GM12878 (cell line): ENCODE measurements around the gene DRD2. TPM values are rescaled to one million over a fixed set of nuclear protein-coding genes. Genes with fewer than 3 reads are reported as not detected.

Experiments
- ATAC-seq: fragments of 200-7000 bp; cut with Tn5 transposase; 3 replicates; pipeline ENCODE4 v1.9.1; 2020; ENCODE audit warnings: mild to moderate bottlenecking, moderate library complexity
- BruUV-seq: library from RNA; stranded (reverse); fragments of 400-500 nt; replicated peaks from 2 replicates; lab custom pipeline; 2021; lab: Mats Ljungman, UMichigan
- CTCF ChIA-PET: fragments of 300-600 bp; sonication (Branson Sonifier 250); formaldehyde crosslinking; extraction: SDS; loops from one replicate; lab custom pipeline; 2021; ENCODE audit warnings: inconsistent platforms; lab: Yijun Ruan, JAX
- POLR2A ChIA-PET: fragments of 350-600 bp; formaldehyde crosslinking; extraction: SDS; loops from one replicate; lab custom pipeline; 2021; ENCODE audit warnings: inconsistent platforms; lab: Charles Lee
- RAD21 ChIA-PET: fragments of 300-600 bp; sonication (Branson Sonifier 250); formaldehyde crosslinking; loops from one replicate; lab custom pipeline; 2023; ENCODE audit warnings: antibody characterized with exemption; ENCODE audit not compliant: unreplicated experiment; lab: Charles Lee
- SMC1A ChIA-PET: fragments of 300-600 bp; sonication (Branson Sonifier 250); formaldehyde crosslinking; loops from one replicate; lab custom pipeline; 2023; ENCODE audit not compliant: unreplicated experiment, uncharacterized antibody; lab: Charles Lee
- DNase-seq: peaks from one replicate; pipeline ENCODE4 v3.0.0-alpha.2; 2011; ENCODE audit warnings: low read depth, low spot score
- FAIRE-seq: peaks from 3 replicates; lab custom pipeline; 2011; peaks lifted over from hg19 to GRCh38; lab: Jason Lieb, UNC
- H2AFZ ChIP-seq: 2 replicates; pipeline ENCODE4 v1.6.0; 2011; ENCODE audit warnings: low read depth, low read length, control low read depth; ENCODE audit not compliant: control insufficient read depth
- H3K27ac ChIP-seq: 2 replicates; pipeline ENCODE4 v1.5.1; 2011; ENCODE audit warnings: control low read depth; ENCODE audit not compliant: control insufficient read depth, insufficient read depth
- H3K27me3 ChIP-seq, 2 experiments: replicated peaks in 1 of 2; 2 replicates each; pipeline versions ENCODE4 v1.6.0 to v1.6.1; 2011; ENCODE audit warnings: low read length in 1 of 2; ENCODE audit not compliant: control insufficient read depth in 2 of 2, insufficient read depth in 2 of 2
- H3K36me3 ChIP-seq, 2 experiments: 2 replicates each; pipeline ENCODE4 v1.5.1; 2011; ENCODE audit warnings: low read length in 1 of 2; ENCODE audit not compliant: control insufficient read depth in 2 of 2, insufficient read depth in 2 of 2
- H3K4me1 ChIP-seq: 2 replicates; pipeline ENCODE4 v1.6.1; 2011; ENCODE audit warnings: mild to moderate bottlenecking, low read length, moderate library complexity, mixed read lengths; ENCODE audit not compliant: control insufficient read depth, insufficient read depth
- H3K4me2 ChIP-seq: 2 replicates; pipeline ENCODE4 v1.6.0; 2011; ENCODE audit warnings: control low read depth; ENCODE audit not compliant: control insufficient read depth, insufficient read depth
- H3K4me3 ChIP-seq: fragments of 200-600 bp; sonication (generic); 2 replicates; pipeline ENCODE4 v1.5.1; 2016
- H3K79me2 ChIP-seq: 2 replicates; pipeline ENCODE4 v1.6.0; 2011; ENCODE audit warnings: low read length; ENCODE audit not compliant: control insufficient read depth, insufficient read depth
- H3K9ac ChIP-seq: 2 replicates; pipeline ENCODE4 v1.8.0; 2011; ENCODE audit warnings: low read length, control low read depth, mixed read lengths; ENCODE audit not compliant: control insufficient read depth, insufficient read depth
- H3K9me3 ChIP-seq: replicated peaks from 3 replicates; pipeline ENCODE4 v1.5.1; 2011; ENCODE audit warnings: mild to moderate bottlenecking, low read length; ENCODE audit not compliant: control insufficient read depth, insufficient read depth
- H4K20me1 ChIP-seq: 2 replicates; pipeline ENCODE4 v1.6.0; 2011; ENCODE audit not compliant: control insufficient read depth, insufficient read depth
- CBX3 ChIP-seq: fragments of 200-600 bp; sonication (generic); IDR thresholded peaks from 2 replicates; pipeline ENCODE4 v1.6.1; 2016; ENCODE audit warnings: low read depth, borderline replicate concordance
- CHD4 ChIP-seq: fragments of 200-600 bp; sonication (generic); IDR thresholded peaks from 2 replicates; pipeline ENCODE4 v1.6.1; 2016; ENCODE audit warnings: mild to moderate bottlenecking
- KAT2A ChIP-seq: conservative IDR thresholded peaks from 2 replicates; pipeline ENCODE4 v1.6.1; 2011; ENCODE audit warnings: low read depth, low read length; ENCODE audit not compliant: control insufficient read depth
- MEF2A ChIP-seq: IDR thresholded peaks from 2 replicates; pipeline ENCODE4 v1.6.1; 2011; ENCODE audit warnings: low read depth, mild to moderate bottlenecking, low read length, moderate library complexity; ENCODE audit not compliant: insufficient read depth
- MEF2B ChIP-seq: fragments of 450-650 bp; IDR thresholded peaks from 2 replicates; pipeline ENCODE4 v1.6.1; 2018; ENCODE audit warnings: mild to moderate bottlenecking, moderate library complexity; ENCODE audit not compliant: partially characterized antibody, poor library complexity, severe bottlenecking
- MTA2 ChIP-seq: fragments of 450-650 bp; IDR thresholded peaks from 2 replicates; pipeline ENCODE4 v1.6.1; 2016; ENCODE audit warnings: low read depth, mild to moderate bottlenecking, moderate library complexity
- NBN ChIP-seq: fragments of 450-650 bp; IDR thresholded peaks from 2 replicates; pipeline ENCODE4 v1.6.1; 2016
- NFIC ChIP-seq: IDR thresholded peaks from 2 replicates; pipeline ENCODE4 v1.6.1; 2012; ENCODE audit warnings: low read depth, mild to moderate bottlenecking, inconsistent platforms, low read length, moderate library complexity
- NFXL1 ChIP-seq: fragments of 450-650 bp; IDR thresholded peaks from 2 replicates; pipeline ENCODE4 v1.6.1; 2017; ENCODE audit warnings: antibody characterized with exemption, mild to moderate bottlenecking, borderline replicate concordance
- NR2C1 ChIP-seq: fragments of 450-650 bp; IDR thresholded peaks from 2 replicates; pipeline ENCODE4 v1.6.1; 2017; ENCODE audit warnings: antibody characterized with exemption, mild to moderate bottlenecking, moderate library complexity
- POLR2AphosphoS2 ChIP-seq: IDR thresholded peaks from 2 replicates; pipeline ENCODE4 v1.6.1; 2011; ENCODE audit warnings: low read depth, mild to moderate bottlenecking, low read length, improper control_type of control experiment, moderate library complexity
- REST ChIP-seq: IDR thresholded peaks from 2 replicates; pipeline ENCODE4 v1.6.1; 2012; ENCODE audit warnings: mild to moderate bottlenecking, low read depth, low read length
- SREBF1 ChIP-seq: IDR thresholded peaks from 2 replicates; pipeline ENCODE4 v1.6.1; 2012; ENCODE audit warnings: mild to moderate bottlenecking, low read length
- TARDBP ChIP-seq: IDR thresholded peaks from 2 replicates; pipeline ENCODE4 v1.6.1; 2016; ENCODE audit warnings: borderline replicate concordance
- ZBED1 ChIP-seq: IDR thresholded peaks from 2 replicates; pipeline ENCODE4 v1.6.1; 2016; ENCODE audit warnings: borderline replicate concordance
- ZNF24 ChIP-seq: fragments of 450-650 bp; IDR thresholded peaks from 2 replicates; pipeline ENCODE4 v1.6.1; 2017; ENCODE audit warnings: antibody characterized with exemption, mild to moderate bottlenecking
- ZNF622 ChIP-seq: fragments of 450-650 bp; IDR thresholded peaks from 2 replicates; pipeline ENCODE4 v1.6.1; 2017; ENCODE audit warnings: mild to moderate bottlenecking, inconsistent platforms
- ZSCAN29 ChIP-seq: fragments of 450-650 bp; IDR thresholded peaks from 2 replicates; pipeline ENCODE4 v1.6.1; 2017; ENCODE audit warnings: mild to moderate bottlenecking, moderate library complexity
- WGBS: methylation state at CpG from one replicate; pipeline ENCODE4 v1.1.6; 2016; ENCODE audit warnings: low lambda C conversion rate; ENCODE audit not compliant: insufficient replicate concordance, insufficient coverage; ENCODE audit errors: missing lambda C conversion rate; 5-methylcytosine and 5-hydroxymethylcytosine counted together
- in situ Hi-C: fragments of 300-500 bp; cut with MboI; formaldehyde crosslinking; loops from 9 replicates; pipeline ENCODE4 v1.14.3; 2018; ENCODE audit warnings: mixed read lengths
- intact Hi-C: fragments of 100-400 bp; cut with micrococcal nuclease; formaldehyde crosslinking; loops from one replicate; pipeline ENCODE4 v1.14.2; 2022; ENCODE audit not compliant: unreplicated experiment
- polyA plus RNA-seq, 11 experiments: library from polyadenylated mRNA; depleted of rRNA in 4 of 11; unstranded in 6 of 11; stranded (reverse) in 5 of 11; fragments of >200 nt; fragmentation: Nextera tagmentation in 4 of 11; fragmentation: Illumina TruSeq in 1 of 11; extraction: Ambion mirVana in 4 of 11; extraction: Trizol in 1 of 11; gene quantifications; 1 replicate in 1 of 11; 2 replicates in 10 of 11; pipeline versions ENCODE4 v1.2.1 to v1.2.3, GENCODE V29; 2011 to 2016; ENCODE audit warnings: inconsistent platforms in 2 of 11, missing spikeins in 2 of 11, low read depth in 1 of 11
- total RNA-seq, 4 experiments: library from RNA; depleted of rRNA in 3 of 4; stranded (reverse); fragments of >200 nt in 3 of 4; fragmentation: Illumina TruSeq in 1 of 4; extraction: Trizol in 1 of 4; gene quantifications; 2 replicates each; pipeline versions ENCODE4 v1.2.1 to v1.2.3, GENCODE V29; 2013 to 2021
- TF ChIP-seq, protein P1 (sequence below): IDR thresholded peaks from 2 replicates; pipeline ENCODE4 v1.6.1; 2011; ENCODE audit warnings: mild to moderate bottlenecking, low read depth, low read length, moderate library complexity; ENCODE audit not compliant: insufficient replicate concordance

The DRD2 gene
- total and polyA plus RNA-seq, 10 of the 15 experiments (the other 5 are each of a cell fraction or from before 2014, with no cell fraction given): not detected

DNA sequence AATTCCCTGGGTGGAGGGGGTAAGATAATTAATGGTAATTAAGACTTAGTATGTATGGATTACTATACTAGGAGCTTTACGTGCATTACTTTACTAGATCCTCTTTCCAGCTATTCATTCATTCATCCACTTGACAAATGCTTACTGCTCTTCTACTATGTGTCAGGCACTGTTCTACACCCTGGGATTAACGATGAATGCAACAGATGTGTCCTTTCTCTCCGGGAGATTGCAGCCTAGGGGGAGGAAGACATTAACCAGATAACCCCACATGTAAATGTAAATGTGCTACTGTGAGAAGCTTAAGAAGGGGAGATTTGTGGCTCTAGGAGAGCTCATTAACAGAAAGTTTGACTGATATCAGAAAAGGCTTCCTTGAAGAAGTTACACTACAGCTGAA lies 85.9 kb downstream of the DRD2 start:
- RAD21 ChIA-PET: no interaction called here
- in situ Hi-C loops: no loop called here
- POLR2A ChIA-PET: no interaction called here
- no peaks in the 10 kb centered on the region for H3K36me3 ChIP-seq
- no peak for TF ChIP-seq ZNF622
- no peak for TF ChIP-seq NFXL1
- no peak for TF ChIP-seq ZSCAN29
- no peak for TF ChIP-seq KAT2A
- TF ChIP-seq ZNF24: no peak
- TF ChIP-seq NBN: no peak
- TF ChIP-seq MTA2: no peak
- TF ChIP-seq CBX3: no peak
- no peak for TF ChIP-seq NR2C1
- no peak for TF ChIP-seq POLR2AphosphoS2
- TF ChIP-seq TARDBP: no peak
- TF ChIP-seq, protein P1, sequence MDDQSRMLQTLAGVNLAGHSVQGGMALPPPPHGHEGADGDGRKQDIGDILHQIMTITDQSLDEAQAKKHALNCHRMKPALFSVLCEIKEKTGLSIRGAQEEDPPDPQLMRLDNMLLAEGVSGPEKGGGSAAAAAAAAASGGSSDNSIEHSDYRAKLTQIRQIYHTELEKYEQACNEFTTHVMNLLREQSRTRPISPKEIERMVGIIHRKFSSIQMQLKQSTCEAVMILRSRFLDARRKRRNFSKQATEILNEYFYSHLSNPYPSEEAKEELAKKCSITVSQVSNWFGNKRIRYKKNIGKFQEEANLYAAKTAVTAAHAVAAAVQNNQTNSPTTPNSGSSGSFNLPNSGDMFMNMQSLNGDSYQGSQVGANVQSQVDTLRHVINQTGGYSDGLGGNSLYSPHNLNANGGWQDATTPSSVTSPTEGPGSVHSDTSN: no peak
- no peak for TF ChIP-seq MEF2A
- no peak for TF ChIP-seq REST
- TF ChIP-seq NFIC: no peak
- TF ChIP-seq SREBF1: no peak
- TF ChIP-seq CHD4: no peak
- TF ChIP-seq ZBED1: no peak
- no peak for TF ChIP-seq MEF2B
- TF ChIP-seq, all 136 proteins: peak for 0
- Histone ChIP-seq H4K20me1 (no peaks in the 10 kb centered on the region), H3K4me3 (no peak overlapping the region), H3K4me1 (no peaks in the 10 kb centered on the region), H3K9me3 (no peaks in the 10 kb centered on the region), H3K9ac (no peak overlapping the region), H3K4me2 (no peak overlapping the region), H3K27ac (no peak overlapping the region), H3K27me3 (peaks cover 0 to 4% of the 10 kb centered on the region in 2 experiments; a peak in 3 of 4 replicates), H3K79me2 (no peaks in the 10 kb centered on the region), H2AFZ (no peak overlapping the region)
- 79% methylated on average over 3 of the region's 3 CpGs for WGBS
- intact Hi-C loops: no loop called here
- CTCF ChIA-PET: no interaction called here
- ATAC-seq (no peak), DNase-seq (no peak), FAIRE-seq (no peak)
- BruUV-seq: no TSS peak
- SMC1A ChIA-PET: no interaction called here
